Urothelium cell line (cell line): ENCODE results near the gene OTUD5.
A peak's percentile ranks its signal among the peaks of the same experiment; 100 is the strongest.
"Not testable (repeated sequence)": the region's sequence is repeated elsewhere in the genome, so short reads cannot be mapped to it uniquely, and the experiment has no call there.

Experiments
- DNase-seq: peaks from one replicate; pipeline ENCODE4 v3.0.0; 2011; ENCODE audit warnings: low spot score, mixed read lengths
- FAIRE-seq: peaks from 2 replicates; lab custom pipeline; 2011; peaks lifted over from hg19 to GRCh38; lab: Jason Lieb, UNC

The OTUD5 gene

DNA sequence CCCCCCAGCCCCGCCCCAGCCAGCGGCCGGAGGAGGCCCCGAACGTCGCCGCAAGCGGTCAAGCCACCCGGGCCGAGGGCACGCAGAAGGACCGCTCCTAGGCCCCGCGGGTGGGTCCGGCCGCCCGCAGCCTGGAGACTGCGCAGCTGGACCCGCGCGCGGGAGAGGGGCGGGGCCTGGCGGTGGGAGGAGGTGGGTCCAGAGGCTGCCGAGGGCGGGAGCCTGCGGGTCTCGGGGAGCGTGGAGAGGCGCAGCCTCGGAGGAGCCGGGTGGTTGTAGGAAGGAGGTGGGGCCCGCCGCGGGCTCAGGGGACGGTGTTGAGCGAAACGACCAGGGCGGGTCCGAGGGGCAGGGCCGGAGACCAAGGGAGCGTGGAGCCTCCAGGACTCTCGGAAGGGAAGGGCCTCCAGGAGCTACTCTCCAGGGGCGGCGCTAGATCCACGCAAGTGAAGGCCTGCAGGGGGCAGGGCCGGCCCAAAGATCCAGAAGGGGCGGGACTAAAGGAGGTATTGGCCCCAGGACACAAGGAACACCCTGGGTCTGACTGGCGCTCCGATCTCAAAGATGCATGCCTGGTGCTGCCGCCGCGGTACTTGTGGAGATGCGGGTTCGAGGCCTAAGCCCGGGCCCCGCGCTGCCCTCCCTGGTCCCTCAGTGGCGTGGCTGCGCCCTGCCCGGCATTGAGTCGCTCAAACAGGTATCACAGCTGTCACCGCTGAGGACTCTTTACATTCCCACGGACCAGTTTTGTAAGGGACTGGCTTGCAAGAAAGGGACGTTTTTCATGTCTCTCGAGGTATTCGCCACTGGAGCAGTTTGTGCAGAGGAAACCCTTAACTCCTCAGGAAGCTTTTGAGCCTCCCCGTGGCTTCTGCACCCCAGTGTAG is 65.8 kb downstream of the OTUD5 start:
- FAIRE-seq (no peak), DNase-seq (peak; percentile 86)

DNA sequence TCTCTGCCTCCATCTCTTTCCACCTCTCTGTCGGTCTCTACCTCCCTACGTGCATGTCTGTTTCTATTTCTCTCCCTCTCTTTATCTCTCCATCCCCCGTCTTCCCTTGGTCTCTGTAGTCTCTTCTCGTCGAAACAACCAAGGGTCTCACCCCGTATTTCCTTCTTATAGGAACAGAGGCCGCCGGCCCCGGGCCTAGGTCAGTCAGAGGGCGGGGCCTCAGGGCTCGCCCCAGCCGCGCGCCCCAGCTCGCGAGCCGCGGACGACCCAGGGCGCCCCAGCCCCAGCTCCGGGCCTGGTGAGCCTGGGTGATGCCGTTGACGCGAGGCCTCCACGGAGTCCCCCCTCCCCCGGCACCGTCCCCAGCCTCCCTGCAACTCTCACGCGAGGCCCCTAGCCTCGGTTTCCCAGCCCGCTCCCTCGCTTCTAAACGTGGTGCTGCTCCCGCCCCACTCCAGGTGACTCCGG is 66.4 kb downstream of the OTUD5 start:
- FAIRE-seq = no peak

DNA sequence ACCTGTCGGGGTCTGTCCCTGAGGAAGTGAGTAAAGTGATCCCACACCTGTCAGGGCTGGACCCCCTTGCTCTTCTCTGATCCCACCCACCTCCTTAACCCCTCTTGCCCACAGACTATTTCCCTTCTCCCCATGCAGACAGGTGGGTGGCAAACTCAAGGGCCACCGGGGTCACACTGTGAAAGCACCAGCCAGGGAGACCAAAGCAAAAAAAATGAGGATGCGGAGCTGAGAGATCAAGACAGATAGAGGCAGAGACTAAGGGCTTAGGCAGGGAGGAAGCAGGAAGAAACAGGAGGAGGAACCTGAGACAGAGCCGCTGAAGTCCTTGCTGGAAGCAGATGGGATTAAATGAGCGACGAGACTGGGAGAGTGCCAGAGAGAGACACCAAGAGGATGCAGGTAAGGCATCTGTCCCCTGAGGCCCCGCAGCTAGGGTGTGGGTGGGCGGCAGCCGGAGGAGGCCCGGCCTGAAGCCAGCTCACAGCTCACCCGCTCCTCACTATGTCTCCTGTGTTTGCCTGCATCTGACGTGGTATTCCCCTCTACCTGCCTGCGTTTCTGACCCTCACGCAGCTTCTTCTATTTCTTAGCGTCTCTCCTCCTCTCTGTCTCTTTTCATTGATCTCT is 67.0 kb downstream of the OTUD5 start:
- FAIRE-seq (no peak), DNase-seq (peak; percentile 10)

More for the DNA sequence above, 66.4 kb downstream of the OTUD5 start:
- peak; percentile 20 for DNase-seq

DNA sequence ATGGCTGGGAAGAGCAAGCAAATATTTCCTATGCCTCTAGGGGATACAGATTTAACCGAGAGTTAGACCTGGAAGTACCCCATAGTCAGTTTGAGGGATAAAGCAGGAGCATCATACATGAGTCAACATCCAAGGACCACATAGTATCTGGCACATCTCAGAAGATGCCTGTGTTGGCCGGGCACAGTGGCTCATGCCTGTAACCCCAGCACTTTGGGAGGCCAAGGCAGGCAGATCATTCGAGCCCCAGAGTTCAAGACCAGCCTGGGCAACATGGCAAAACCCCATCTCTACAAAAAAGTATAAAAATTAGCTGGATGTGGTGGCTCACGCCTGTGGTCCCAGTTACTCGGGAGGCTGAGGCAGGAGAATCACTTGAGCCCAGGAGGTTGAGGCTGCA is 70.8 kb downstream of the OTUD5 start:
- not testable (repeated sequence) for FAIRE-seq, DNase-seq

DNA sequence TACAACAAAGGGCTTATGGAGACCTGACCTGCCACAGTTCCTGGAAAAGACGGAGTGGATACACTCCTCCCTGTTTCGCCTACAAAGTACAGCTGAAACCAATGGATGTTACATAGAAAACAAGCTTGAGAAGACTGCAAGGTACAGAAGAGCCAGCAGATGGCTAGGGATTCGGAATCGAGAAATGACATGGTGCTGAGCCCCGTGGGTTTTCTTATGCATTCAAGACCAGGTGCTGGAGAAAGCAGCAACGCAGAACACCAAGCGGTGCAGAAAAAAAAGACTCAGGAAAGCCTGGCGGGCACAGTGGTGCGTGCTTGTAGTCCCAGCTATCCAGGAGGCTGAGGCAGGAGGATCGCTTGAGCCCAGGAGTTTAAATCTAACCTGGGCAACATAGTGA is 73.7 kb downstream of the OTUD5 start:
- FAIRE-seq = no peak
- DNase-seq = no peak

DNA sequence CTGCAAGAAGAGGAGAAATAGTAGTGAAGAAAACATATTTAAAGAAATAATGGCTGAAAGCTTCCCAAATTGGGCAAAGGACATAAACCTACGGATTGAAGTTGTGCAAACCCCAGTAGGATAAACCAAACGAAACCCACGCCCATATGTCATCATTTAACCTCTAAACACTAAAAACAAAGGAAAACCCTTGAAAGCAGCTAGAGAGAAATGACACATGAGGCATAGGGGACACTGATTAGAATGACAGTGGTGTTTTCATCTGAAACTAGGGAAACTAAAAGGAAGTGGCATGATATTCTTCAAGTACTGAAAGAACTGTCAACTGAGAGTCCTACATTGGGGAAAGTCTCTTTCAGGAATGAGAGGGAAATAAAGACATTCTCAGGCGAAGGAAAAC is 80.5 kb downstream of the OTUD5 start:
- FAIRE-seq, DNase-seq: not testable (repeated sequence)
